ENCODE measurements around the gene NOL9. TPM values are rescaled to one million over a fixed set of nuclear protein-coding genes. Genes with fewer than 3 reads are reported as not detected.
A peak's percentile ranks its signal among the peaks of the same experiment; 100 is the strongest.
"Not testable (repeated sequence)": the region's sequence is repeated elsewhere in the genome, so short reads cannot be mapped to it uniquely, and the experiment has no call there.

The NOL9 gene
- total RNA-seq, 4 donors from 2014 or later = 18.2 to 45.2 (median 24.7) TPM

DNA sequence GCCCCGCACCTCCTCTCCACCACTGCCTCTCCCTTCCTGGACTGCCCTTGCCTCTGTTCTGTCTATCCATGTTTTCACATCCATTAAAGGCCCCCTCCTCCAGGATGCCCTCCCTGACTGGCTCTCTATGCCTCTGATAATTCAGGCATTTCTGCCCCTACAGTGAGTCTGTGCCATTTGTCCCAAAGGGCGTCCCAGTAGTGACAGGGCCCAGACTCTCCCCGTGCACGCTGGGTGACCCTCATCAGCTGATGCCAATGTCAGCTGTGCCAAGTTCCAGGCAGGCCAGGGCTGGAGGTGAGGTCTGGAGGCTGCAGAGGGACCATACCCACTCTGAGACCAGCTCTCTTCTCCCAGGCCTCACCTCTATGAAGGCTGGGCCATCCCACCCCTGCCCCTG lies 59.7 kb downstream of the NOL9 start:
- DNase-seq (ENCODE audit: low spot score) = no peak
- no peak for ATAC-seq (ENCODE audit: low FRiP score)
- TF ChIP-seq, protein P1, sequence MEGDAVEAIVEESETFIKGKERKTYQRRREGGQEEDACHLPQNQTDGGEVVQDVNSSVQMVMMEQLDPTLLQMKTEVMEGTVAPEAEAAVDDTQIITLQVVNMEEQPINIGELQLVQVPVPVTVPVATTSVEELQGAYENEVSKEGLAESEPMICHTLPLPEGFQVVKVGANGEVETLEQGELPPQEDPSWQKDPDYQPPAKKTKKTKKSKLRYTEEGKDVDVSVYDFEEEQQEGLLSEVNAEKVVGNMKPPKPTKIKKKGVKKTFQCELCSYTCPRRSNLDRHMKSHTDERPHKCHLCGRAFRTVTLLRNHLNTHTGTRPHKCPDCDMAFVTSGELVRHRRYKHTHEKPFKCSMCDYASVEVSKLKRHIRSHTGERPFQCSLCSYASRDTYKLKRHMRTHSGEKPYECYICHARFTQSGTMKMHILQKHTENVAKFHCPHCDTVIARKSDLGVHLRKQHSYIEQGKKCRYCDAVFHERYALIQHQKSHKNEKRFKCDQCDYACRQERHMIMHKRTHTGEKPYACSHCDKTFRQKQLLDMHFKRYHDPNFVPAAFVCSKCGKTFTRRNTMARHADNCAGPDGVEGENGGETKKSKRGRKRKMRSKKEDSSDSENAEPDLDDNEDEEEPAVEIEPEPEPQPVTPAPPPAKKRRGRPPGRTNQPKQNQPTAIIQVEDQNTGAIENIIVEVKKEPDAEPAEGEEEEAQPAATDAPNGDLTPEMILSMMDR (IDR thresholded peaks at IDR 0.05) = no peak

DNA sequence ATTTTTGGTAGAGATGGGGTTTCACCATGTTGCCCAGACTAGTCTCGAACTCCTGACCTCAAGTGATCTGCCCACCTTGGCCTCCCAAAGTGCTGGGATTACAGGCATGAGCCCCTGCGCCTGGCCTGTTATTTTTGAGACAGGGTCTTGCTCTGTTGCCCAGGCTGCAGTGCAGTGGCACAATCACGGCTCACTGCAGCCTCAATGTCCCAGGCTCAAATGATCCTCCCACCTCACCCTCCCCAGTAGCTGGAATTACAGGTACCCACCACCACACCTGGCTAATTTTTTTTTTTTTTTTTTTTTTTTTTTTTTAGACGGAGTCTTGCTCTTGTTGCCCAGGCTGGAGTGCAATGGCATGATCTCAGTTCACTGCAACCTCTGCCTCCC lies 60.5 kb downstream of the NOL9 start:
- ATAC-seq (ENCODE audit: low FRiP score); DNase-seq (ENCODE audit: low spot score): not testable (repeated sequence)

DNA sequence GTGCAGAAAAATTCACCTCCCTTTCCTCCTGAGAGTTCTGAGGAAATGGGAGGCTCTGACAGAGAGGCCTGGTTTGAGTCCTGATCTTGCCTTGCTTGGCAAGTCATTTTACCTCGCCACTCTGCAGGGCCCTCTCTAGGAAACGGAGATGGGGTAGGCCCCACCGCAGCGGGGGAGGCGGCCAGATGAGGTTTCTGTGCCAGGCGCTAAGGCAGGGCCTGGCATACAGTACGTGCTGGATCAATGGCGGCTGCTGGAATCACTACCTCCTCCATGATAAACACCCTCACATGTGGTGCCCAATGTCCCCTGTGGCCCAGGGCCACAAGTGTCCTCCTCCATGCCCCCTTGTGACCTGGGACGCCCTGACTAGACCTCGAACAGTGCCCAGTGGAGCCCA lies 62.3 kb downstream of the NOL9 start:
- TF ChIP-seq, protein P1 (IDR thresholded peaks at IDR 0.05) = no peak
- DNase-seq (ENCODE audit: low spot score) (no peak), ATAC-seq (ENCODE audit: low FRiP score) (no peak)

DNA sequence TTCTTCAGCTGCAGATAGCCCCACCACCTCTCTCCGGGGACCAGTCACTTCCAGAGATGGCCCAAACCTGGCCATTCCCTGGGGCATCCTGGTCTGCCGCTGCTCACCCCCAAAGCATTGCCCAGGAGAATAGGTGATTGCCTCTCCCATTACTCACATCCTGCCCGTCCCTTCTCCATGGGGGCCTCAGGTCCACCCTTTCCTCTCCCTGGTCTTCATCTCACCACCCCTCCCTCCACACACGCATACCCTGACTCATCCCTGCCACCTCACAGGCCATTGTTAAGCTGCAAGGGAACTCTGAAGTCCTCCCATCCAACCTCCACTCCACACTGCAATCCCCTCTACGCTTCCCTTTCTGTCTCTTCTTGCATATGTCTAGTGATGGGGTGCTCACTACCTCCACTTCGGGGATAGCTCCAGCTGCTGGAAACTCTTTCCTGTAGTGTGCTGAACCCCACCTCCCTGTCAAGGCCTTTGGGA lies 62.8 kb downstream of the NOL9 start, which contains the start of gene PLEKHG5:
Gene PLEKHG5 (minus strand): TSS at position 188 of the 483 bp plus-strand sequence. CDS start 14,096 bp downstream, outside the sequence.
- DNase-seq (ENCODE audit: low spot score) (no peak), ATAC-seq (ENCODE audit: low FRiP score) (peak; percentile 56)
- TF ChIP-seq, protein P1 (IDR thresholded peaks at IDR 0.05) = no peak

DNA sequence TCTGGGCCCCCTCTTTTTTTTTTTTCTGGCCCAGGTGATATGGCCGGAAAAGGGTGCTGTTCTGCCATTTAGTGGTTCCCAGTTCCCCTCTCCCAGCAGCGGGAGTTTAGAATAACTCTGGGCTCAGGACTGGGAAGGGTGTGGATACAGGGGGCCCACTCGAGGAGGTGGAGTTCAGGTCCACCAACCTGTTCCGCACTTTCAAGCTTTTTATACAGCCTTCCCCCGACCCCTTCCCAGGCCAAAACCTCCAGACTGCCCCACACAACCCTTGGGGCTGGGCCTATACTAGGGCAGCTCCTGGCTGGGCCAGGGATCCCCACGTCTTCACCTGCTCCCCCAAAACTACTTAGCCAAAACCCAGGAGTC lies 63.2 kb downstream of the NOL9 start:
- no peak for DNase-seq (ENCODE audit: low spot score)
- TF ChIP-seq, protein P1 (IDR thresholded peaks at IDR 0.05) = no peak
- no peak for ATAC-seq (ENCODE audit: low FRiP score)

DNA sequence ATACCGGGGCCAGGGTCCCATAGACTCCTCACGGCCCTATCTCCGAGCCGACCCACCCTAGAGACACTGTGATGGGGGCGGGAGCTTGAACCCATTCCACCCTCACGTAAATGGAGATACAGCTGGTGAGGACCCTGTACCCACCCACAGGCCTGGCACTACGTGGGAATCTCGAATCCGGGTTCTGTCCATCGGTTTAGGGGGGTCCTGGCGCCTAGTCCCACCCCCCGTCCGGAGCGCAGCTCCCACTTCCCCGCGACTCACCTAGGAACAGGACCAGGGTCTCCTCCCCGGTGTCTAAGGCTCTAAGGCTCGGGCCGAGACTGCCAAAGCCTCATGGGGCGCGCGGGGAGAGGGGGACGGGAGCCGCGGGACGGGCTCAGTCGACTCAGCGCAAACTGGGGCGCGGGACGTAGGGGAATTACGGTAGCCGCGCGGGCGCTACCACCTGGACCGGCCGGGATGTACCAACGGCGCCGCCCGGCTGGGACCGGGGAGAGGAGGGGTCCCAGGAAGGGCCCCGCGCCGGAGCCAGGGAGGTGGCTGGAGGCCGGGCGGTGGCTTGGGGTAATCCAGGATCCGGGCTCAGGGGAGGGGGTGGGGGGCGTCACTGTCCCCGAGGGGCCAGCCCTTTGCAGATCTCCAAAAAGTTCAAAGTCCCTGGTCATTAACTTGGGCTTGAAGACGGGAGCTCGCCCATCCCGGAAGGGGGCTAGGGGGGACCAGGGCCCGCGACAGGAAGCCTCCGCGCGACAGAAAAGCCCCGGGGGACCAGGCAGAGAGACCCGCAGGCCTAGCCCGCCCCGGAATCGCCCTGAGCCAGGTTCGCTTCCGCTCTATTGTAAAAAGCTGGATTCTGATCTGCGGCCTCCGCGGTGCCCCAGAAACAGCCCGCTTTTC lies 63.9 kb downstream of the NOL9 start:
- peak; percentile 35 for DNase-seq (ENCODE audit: low spot score)
- TF ChIP-seq, protein P1 (IDR thresholded peaks at IDR 0.05) = no peak
- peak; percentile 60 for ATAC-seq (ENCODE audit: low FRiP score)

DNA sequence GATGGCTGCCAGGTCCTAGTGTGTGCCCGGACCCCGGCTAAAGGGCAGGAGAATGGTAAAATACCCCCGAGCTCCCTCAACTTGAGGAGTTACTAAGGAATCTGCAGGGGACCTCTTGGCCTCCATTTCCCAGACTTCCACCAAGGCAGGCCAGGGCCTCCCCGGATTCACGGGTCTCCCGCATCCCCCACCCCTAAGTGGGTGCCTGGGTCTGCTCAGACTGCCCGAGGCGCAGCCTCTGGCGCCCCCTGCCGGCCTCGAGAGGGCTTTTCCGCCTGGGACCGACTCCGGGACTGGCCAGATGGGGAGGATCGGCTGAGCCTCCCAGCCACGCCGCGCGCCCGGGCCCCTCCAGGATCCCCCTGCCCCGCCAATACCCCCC lies 64.5 kb downstream of the NOL9 start:
- DNase-seq (ENCODE audit: low spot score) (no peak), ATAC-seq (ENCODE audit: low FRiP score) (peak; percentile 52)
- TF ChIP-seq, protein P1 (IDR thresholded peaks at IDR 0.05) = peak in 2 of 3 donors; percentile 2 to 75

Measured in omental fat pad (tissue), 4 donors.